Brain microvascular endothelial cell (primary cell): ENCODE measurements around the gene BTNL8.

Source experiments
- DNase-seq: peaks from one replicate; pipeline ENCODE4 v3.0.0-alpha.2; 2020
- H3K27ac ChIP-seq: fragments of 250-450 bp; sonication (Bioruptor Pico); 2 replicates; pipeline ENCODE4 v1.5.1; 2020; ENCODE audit warnings: mild to moderate bottlenecking, moderate library complexity
- H3K27me3 ChIP-seq: fragments of 250-450 bp; sonication (Bioruptor Pico); replicated peaks from 2 replicates; pipeline ENCODE4 v1.5.1; 2020; ENCODE audit warnings: mild to moderate bottlenecking
- H3K36me3 ChIP-seq: fragments of 250-450 bp; sonication (Bioruptor Pico); replicated peaks from 2 replicates; pipeline ENCODE4 v1.5.1; 2020; ENCODE audit warnings: mild to moderate bottlenecking
- H3K4me3 ChIP-seq: 2 replicates; pipeline ENCODE4 v1.5.1; 2011; ENCODE audit warnings: low read depth, mild to moderate bottlenecking, control low read depth, low read length, moderate library complexity
- in situ Hi-C: cut with HindIII; loops from 2 replicates; pipeline ENCODE4 v1.10.0; 2017; ENCODE audit warnings: low sequenced_read_pairs, low pct_ligation_motif_present
- TF ChIP-seq, protein P1 (sequence below): IDR thresholded peaks from 2 replicates; pipeline ENCODE4 v1.5.1; 2011; ENCODE audit warnings: low read depth, mild to moderate bottlenecking, moderate library complexity, low read length, control low read depth, inconsistent platforms; ENCODE audit errors: missing control alignments

BTNL8 gene

DNA sequence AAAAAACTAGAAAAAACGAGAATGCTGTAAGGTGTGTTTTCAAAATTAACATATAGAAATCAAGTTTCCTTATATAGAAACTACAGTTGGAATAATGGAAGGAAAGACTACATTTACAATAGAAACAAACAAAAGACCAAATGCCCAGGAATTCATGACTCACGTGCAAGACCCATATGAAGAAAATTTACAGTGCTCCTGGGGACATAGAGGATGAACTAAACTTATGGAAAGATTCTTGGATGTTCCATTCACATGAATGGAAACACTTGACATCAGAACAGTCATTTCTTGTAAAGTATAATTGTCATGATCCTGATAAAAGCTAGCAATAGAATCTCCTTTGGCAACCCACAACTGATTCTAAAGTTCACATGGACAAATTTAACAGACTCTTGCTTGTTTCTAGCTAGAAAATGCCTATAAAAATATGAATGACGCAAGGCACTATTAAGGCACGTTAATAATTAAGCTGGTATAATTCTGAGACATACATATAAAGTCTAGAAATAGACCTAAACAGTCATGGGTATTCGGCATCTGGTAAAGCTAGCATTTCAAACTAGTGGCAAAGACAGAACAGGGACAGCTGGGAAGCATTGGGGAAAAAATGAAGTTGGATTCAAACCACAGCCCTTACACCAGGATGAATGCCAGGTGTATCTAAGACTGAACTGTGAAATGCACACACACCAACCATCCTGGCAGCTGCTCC lies 32.8 kb upstream of the BTNL8 start:
- no peak for DNase-seq

DNA sequence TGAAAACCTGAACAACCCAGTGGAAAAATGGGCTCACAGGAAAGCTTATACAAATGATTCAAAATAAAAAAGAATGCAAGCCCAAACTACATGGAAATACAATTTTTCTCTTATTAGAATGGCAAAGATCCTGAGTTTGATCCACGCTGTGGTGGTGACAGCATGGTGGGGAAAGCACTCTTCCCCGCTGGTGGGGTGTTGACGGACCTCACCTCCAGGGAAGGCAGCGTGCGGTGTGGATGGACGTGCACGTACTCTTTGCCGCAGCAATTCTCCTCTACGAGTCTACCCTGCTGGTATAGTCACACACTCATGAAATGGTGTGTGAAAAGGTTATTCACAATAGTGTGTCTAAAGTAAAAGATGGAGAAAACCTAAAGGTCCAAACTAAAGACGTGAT lies 32.0 kb upstream of the BTNL8 start:
- no peak overlapping the region for H3K27ac ChIP-seq
- no peak overlapping the region for H3K4me3 ChIP-seq
- H3K27me3 ChIP-seq: no peaks in the 10 kb centered on the region
- in situ Hi-C loops: no loop called here
- DNase-seq: no peak
- H3K36me3 ChIP-seq: no peaks in the 10 kb centered on the region
- TF ChIP-seq, protein P1, sequence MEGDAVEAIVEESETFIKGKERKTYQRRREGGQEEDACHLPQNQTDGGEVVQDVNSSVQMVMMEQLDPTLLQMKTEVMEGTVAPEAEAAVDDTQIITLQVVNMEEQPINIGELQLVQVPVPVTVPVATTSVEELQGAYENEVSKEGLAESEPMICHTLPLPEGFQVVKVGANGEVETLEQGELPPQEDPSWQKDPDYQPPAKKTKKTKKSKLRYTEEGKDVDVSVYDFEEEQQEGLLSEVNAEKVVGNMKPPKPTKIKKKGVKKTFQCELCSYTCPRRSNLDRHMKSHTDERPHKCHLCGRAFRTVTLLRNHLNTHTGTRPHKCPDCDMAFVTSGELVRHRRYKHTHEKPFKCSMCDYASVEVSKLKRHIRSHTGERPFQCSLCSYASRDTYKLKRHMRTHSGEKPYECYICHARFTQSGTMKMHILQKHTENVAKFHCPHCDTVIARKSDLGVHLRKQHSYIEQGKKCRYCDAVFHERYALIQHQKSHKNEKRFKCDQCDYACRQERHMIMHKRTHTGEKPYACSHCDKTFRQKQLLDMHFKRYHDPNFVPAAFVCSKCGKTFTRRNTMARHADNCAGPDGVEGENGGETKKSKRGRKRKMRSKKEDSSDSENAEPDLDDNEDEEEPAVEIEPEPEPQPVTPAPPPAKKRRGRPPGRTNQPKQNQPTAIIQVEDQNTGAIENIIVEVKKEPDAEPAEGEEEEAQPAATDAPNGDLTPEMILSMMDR: no peak

More for the DNA sequence above, 32.8 kb upstream of the BTNL8 start:
- H3K27ac ChIP-seq: no peak overlapping the region
- H3K27me3 ChIP-seq: no peaks in the 10 kb centered on the region
- in situ Hi-C loops: no loop called here
- no peaks in the 10 kb centered on the region for H3K36me3 ChIP-seq
- TF ChIP-seq, protein P1: no peak
- H3K4me3 ChIP-seq: no peak overlapping the region

DNA sequence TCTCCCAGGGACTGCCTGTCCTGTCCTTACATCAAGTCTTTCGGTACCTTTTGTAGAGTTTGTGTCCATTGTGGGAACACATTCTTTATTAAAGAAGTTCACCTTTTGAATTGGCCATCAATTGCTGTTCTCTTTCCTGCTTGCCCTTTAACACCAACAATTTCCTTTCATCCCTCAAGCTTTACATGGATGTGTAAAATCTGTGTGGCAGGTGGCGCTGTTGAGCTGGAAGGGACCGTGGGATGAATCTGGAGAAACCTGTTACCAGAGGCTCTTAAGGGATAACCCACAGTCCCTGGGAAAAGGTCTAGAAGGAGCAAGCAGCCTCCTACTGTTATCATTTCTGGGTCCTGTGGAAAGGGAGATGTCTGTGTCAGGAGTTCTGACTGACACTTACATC lies 30.0 kb upstream of the BTNL8 start:
- Histone ChIP-seq H3K36me3 (no peaks in the 10 kb centered on the region), H3K4me3 (no peak overlapping the region), H3K27ac (no peak overlapping the region), H3K27me3 (no peaks in the 10 kb centered on the region)
- peak; percentile 75 for DNase-seq
- TF ChIP-seq, protein P1: peak; percentile 90
- in situ Hi-C loops: no loop called here

DNA sequence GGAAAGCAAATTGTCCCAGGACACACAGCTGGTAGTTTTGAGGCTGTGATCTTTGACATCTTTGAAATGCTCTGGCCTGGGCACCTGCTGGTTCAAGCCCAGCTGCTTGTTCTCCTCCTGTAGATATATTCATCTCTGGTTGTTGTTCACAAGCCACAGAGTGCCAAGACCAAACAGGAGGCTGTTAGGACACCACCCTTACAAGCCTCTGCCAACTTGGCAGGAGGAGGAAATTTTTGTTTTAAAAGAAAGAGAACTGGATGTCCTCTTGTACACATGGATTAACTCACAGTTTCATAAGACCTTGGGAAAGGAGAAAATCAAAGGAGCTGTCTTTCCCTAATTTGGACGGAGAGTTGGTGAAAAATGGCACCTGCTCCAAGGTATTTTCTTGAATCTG lies 29.4 kb upstream of the BTNL8 start:
- no peaks in the 10 kb centered on the region for H3K36me3 ChIP-seq
- H3K27me3 ChIP-seq: no peaks in the 10 kb centered on the region
- H3K27ac ChIP-seq: no peak overlapping the region
- no peak for DNase-seq
- no peak overlapping the region for H3K4me3 ChIP-seq
- TF ChIP-seq, protein P1: no peak
- in situ Hi-C loops: no loop called here

DNA sequence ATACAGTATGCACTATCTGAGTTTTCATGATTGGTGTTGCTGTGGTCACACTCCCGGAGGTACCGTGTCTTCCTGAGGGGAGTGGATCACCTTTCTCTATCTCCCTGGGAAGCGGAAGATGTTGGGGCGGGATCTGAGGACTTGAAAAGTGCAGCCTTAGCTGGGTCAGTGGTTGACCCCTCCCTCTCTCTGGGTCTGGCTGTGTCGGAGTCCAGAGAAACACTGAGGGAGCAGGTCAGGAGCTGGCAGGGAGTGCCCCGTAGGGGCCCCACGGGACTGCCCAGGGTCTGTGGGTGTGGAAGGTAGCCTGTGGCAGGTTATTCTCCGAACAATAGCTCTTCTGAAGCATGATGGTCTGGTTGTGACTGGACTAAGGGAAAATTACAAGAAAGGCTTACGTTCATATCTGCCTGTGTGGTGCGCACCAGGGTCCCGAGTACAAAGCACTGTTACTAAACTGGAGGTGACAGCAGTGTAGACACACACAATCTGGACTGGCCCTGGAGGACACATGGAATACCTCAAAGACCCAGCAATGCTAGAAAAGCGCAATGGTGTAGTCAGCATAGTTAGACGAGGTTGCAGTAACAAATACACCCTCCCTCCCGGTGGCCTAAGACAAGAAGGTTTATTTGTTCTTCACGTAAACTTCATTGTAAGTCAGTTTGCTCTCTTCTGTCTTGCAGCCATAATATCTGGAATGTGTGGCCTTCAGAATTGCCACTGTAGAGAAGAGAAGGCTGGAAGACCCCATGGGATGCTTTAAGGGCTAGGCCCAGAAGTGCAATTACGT lies 28.5 kb upstream of the BTNL8 start:
- in situ Hi-C loops: no loop called here

More for the DNA sequence above, 28.5 kb upstream of the BTNL8 start:
- Histone ChIP-seq H3K4me3 (no peak overlapping the region), H3K27me3 (no peaks in the 10 kb centered on the region), H3K27ac (no peak overlapping the region), H3K36me3 (no peaks in the 10 kb centered on the region)
- DNase-seq: no peak
- TF ChIP-seq, protein P1: no peak
